Activated CD4-positive, alpha-beta T cell treated with anti-CD3 and anti-CD28 coated beads for 48 hours (primary cell): ENCODE measurements around the gene OSMR.
A peak's percentile ranks its signal among the peaks of the same experiment; 100 is the strongest.

Experiments
- DNase-seq: peaks from one replicate; pipeline ENCODE4 v3.0.0-alpha.2; 2020

The OSMR gene

DNA sequence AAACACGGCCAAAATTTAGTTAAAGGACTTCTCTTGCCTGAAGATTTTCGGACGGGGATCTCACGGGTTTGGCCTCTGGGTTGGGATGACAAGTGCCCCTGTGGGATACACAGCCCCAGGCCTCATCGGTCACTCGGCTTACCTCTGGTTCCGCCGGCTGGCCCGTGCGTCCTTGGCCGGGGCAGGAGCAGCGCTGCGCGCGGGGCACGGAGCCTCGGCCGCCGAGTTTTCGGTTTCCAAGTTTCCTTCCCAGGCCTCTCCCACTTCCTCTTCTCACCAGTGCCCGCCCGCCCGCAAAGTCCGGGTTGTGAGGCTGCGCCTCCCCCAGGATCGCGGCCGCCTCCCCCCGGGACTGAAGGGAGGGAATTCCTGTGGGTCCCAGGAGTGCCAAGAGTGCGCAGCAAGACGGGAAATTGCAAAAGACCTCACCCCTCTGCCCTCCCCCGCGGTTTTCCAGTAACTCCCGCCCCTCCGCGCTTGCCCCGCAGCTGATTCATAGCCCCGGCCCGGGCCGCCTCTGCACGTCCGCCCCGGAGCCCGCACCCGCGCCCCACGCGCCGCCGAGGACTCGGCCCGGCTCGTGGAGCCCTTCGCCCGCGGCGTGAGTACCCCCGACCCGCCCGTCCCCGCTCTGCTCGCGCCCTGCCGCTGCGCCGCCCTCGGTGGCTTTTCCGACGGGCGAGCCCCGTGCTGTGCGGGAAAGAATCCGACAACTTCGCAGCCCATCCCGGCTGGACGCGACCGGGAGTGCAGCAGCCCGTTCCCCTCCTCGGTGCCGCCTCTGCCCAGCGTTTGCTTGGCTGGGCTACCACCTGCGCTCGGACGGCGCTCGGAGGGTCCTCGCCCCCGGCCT is at the start of gene OSMR:
OSMR (plus strand) TSS at position 487 of the 853 bp plus-strand sequence. CDS start 23,033 bp downstream, outside the sequence.
- DNase-seq: peak; percentile 47

DNA sequence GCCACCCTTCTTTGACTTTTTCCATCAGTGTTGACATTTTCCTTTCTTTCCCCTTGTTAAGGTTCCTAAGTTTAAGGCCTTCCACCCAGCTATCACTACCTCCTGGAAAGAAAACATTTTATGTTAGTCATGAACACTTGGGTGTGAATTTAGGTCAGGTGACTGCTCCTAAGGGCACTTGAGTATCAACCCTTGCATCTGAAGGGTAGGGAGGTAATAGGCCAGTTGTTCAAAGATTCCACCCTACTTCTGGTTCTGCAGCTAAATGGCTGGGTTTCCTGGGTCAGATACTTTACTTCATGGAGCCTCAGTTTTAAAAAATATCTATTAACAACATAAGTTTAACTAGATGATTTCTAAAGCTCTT is 49.1 kb upstream of the OSMR start:
- no peak for DNase-seq

DNA sequence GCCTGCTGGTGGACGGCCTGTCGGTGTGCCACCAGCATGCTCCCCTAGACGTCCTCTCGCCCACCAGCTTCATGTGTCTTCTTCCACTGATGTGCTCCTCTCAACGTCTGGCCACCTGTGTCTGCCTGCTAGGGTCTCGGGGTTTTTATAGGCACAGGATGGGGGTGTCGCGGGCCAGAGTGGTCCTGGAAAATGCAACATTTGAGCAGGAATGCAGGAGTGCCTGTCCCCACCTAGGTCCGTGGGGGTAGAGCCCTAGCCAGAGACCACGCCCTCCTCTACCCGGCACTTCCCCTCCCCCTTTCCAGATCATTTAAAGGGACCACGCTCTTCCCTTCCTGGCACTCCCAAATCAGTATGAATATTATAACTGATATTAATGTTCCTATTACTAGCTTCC is 48.0 kb upstream of the OSMR start:
- no peak for DNase-seq

DNA sequence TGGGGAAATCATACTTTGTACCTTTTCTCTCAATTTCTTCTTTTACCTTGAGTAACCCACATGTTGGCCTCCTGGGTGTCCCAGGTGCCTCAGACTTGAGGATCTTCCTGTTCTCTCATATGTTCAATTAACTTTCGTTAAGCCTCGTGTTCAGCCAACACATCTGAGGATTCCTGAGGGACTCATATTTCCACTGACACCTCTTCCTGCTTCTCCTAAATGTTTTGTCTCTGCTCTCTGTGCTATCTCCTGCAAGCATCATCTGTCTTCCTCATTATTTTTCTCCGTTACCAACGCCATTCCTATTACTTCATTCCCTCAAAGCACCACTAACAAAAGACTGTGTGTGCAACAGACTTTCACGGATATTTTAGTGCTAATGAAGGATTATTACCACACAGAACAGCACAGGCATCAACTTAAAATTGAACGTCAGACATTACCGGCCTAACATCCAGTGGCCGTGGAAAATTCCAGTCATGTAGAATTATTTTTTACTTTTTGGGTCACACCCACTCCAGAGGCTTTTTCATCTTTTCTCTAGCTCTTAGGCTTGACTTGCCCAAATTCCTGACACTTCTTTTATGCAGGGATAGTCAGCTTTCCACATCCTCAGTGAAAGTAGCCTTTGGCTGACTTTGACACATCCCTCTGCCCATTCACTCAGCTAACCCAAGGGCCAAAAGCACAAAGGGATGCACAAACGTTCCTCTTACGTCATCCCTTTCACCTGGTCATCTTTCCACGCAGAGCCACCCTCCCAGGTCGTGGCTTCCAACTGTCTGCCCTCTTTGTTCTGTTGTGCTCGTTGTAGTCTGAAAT is 46.0 kb upstream of the OSMR start:
- DNase-seq: no peak

DNA sequence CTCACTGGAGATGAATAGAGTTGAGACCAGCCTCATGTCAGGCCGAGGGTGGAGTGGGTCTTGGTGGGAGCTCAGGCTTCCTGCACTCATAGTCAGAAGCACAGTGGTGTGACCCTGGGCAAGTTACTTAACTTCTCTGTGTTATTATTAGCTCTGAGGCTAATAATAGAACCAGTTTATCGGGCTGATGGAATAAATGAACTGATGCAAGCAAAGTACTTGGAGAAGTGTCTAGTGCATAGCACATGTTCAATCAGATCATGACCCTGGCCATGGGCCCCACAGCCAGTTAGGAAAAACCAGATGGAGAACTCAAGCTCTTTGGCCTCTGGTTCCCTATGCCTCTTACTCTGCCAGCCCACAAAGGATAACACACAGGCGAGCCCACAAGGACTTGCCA is 45.3 kb upstream of the OSMR start:
- no peak for DNase-seq

DNA sequence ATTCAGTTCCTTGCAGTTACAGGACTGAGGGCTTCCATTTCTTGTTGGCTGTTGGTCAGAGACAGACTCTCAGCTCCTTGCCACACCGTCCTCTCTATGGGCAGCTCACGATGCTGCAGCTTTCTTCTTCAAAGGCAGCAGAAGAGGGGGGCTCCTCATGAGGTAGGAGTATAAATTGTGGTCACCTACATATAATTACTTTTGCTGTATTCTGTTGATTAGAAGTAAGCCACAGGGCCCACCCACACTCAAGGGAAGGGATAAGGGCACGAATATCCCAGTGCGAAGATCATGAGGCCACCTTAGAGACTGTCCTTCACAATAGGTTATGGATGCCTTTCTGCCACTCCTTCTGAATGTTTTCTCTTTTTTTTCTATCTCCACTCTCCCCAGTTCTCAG is 43.7 kb upstream of the OSMR start:
- DNase-seq: no peak

DNA sequence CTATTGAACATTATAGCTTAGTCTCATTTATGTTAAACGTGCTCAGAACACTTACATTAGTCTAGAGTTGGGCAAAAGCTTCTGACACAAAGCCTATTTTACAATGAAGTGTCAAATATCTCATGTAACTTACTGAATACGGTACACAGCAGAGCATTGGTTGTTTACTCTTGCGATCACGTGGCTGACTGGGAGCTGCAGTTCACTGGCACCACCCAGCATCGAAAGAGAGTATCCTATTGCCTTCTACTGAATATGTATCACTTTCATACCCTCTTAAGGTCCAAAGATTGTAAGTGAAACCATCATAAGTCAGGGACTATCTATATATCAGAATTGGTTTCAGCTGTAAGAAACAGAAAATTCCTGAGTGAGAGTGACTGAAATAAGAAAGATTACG is 42.6 kb upstream of the OSMR start:
- DNase-seq: no peak

DNA sequence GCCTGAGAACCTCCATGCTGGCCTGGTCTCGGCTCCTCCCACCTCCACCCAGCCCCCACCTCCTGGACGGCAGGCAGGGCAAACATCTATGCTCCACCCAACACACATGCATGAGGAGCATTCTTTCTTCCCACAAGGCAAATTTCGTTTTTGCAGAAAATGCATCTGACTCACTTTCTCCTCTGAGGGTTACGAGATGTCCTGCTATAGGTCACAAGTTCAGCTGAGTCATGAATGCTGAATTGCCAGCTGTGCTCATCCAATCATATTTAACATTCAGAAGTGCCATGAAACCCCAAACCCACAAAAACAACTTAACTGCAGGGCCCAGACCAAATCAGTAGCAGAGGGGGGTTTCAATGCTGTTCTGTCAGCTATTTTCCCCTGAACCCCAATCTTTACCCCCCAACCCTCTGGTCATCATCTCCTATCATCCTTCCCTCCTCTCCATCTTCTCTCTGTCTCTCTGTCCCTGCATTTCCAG is 39.0 kb upstream of the OSMR start:
- peak; percentile 50 for DNase-seq

DNA sequence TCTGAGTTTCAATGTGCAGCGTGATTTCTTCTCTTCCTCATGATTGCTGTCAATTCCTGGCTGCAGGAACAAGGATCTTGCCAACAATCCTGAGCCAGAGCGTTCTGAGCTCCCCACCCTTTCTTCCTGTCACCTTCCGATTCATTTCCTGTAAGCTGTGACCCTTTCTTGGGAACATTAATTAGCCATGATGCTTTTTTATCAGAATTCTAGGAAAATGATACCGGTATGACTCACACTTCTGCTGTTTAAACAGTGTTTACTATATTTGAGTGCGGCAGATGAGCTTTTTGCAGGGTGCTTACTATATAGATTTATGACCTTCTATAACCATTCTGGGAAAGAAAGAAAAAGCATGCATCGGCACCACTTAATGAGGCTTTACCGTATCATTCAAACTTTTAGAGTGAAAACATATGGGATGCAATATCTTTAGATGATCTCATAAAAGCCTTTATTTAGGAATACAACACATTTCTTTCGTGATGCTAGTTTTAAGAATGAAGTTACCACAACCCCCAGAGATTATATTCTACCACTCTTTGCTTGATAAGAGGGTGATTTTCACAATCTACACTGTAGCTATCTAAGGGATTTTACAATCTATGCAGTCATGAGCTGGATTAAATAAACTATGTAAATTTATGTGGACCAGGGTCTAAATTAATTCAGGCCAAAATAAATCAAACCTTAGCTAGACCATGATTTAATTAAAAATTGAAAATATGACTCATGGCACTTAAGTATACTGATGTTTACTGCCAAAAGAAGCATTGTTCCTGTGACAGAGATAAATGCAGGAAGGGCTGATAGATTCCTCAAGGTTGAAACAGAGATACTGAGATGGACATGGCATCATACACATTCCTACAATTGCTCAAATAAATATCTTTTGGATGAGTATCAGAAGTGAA is 38.0 kb upstream of the OSMR start:
- DNase-seq: no peak

DNA sequence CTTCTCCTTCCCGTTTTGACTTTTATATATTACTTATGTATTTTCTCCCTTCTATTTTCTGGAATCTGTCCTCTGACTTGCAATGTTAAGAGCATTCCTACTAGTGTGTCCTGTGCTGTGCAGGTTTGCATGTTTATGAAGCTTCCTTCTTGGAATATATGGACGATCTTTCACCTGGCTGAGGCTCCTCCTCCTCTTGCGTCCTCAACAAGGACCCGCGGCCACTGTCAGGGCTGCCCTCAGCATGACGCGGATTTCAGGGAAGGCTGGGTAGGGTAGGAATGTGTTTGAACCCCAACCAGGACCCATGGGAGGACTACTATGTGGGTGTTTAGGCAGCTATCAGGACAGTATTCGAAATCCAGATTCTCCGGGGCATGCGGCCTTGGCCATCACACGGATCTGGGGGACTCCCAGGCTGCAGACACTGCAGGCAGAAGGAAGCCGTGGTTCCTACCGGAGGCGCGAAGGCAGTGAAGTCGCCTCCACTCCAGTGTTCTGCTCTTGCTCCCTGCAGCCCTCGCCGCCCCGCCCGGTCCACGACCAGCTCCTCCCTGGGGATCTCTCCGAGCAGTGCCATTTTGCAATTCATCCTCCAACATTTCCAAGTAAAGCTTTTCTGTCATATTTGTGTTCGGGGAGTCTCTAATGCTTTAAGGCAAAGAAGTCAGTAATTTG is 37.0 kb upstream of the OSMR start:
- DNase-seq: no peak

DNA sequence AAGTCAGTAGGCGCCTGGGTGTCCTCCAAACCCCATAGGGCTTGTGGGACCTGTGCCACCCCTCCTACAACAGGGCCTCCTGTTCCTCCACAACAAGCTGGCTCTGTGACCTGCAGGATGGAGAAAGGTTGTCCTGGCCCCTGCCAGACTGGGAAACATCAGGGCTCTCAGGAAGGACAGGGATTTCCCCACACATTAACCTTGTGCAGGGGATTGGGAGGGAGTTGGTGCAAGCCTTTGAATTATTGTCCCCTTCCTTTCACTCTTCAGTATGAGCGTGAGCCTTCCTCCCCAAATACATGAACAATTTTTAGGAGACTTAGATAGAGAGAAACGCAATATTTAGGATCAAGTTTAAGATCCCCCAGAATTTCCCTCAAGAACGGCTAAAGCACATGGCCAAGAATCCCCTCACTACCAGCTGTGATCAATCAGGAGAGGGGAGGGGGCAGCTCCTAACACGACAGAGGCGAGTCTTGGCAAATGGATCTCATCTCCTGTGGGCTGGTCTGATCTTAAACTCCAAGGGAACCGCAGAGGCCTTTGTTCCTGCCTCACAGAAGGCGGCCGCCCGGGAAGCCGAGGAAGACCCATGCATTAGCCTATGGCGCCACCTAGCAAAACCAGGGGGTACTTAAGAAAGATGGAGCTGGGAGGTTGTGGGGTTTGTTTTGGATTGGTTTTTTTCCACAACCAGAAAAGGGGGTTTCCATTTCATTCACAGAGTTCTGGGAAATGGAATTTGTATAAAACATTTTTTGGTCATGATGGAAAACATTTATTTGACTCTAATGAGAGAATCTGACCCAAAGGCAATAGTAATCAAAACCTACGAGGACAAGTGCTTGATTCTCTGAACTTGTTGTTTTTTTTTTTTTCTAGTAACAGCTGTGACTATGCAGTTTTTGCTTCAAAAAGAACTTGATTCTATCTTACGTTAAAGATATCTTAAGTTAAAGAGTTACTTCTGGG is 36.1 kb upstream of the OSMR start:
- peak; percentile 78 for DNase-seq

DNA sequence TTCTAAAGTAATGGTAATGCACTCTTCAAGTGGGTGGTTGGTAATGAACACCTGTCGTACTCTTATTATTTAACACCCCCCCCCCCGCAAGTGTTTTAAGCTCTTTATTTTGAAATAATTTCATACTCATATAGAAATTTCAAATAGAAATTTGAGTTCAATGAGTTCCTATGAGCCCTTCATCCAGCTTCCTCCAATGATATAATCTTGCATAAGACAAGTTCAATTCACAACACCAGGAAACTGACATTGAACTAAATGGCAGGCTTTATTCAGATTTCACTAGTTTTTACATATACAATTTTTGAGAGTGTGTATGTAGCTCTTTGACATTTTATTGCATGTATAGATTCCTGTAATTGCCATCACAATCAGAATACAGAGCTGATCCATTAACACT is 30.9 kb upstream of the OSMR start:
- DNase-seq: no peak

DNA sequence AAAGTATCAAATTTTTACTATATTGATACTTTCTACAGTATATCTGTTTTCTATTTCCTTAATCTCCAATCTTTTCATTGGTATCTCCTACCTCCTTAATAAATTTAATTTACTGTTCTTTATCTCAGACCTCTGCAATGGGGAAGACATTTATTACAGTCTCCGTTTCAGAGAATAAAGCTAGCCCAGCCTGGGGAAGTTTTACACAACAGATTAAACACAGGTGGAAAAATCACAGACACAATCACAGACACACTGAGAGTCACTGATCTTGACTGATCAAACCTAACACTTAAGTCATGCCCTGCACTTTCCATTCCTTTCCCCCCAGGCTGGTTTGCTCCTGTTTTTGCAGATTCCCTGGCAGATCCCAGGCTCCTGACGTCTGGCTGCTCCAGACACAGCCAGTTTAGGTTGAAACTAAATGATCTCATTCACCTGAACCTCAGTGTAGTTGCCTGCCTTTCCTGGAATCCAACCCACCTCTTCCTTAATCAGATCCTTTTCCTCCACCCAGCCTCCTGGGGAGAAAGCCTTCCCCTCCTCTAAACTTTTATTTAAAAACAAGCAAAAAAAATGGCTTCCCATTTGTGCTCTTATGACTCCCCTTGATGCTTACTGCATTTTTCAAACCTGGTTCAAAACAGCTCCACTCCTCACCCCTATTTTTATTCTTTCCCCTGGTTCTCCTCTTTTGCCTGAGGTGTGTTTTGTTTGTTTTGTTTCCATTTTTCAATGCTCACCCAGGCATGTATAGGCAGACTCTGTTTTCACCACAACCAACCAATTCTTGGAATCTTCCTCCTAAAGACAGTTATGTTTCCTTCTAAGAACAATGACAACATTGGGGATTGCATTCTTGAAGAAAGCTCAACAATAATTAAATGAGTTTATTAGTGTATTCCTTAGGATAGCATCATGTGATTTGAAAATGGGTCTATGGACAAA is 29.5 kb upstream of the OSMR start:
- no peak for DNase-seq

DNA sequence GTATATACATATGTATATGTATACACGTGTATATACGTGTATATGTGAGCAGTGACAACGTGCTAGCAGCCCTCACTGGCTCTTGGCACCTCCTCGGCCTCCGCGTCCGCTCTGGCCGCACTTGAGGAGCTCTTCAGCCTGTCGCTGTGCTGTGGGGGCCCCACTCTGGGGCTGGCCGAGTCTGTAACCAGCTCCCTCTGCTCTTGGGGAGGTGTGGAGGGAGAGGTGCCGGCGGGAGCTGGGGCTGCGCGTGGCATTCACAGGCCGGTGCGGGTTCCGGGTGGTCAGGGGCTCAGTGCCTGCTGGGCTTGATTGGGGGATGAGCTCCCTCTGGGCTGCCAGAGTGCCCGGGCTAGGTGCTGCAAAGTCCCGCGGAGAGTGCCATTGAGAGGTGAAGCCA is 24.1 kb upstream of the OSMR start:
- no peak for DNase-seq

DNA sequence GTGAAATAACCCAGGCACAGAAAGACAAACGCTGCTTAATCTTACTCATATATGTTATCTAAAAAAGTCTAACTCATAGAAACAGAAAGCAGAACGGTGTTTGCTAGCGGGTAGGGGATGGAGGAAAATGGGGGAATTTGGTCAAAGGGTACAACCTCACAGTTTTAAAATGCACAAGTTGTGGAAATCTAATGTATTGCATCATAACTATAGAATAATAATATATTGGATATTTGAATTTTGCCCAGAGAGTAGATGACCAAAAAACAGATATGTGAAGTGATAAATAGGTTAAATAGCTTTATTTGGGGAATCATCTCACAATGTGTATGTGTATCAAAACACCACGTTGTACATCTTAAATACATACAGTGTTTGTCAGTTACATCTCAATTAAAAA is 22.3 kb upstream of the OSMR start:
- no peak for DNase-seq

DNA sequence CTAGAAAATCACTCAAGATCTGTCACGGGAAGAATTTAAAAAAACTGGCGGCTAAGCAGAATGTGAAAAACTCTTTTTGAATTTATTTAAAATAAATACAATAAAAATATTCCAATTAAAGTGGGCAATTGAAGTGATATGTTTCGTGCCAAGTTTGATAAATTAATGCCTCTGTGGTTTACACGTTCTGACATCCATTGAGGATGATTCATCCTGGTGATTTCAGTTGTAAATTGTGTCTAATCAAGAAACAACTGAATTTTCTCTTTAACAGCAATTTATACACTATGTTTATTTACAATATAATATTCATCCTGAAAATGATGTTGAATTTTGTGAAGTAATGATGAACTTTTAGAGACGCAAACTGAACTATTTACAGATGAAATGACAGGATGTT is 21.0 kb upstream of the OSMR start:
- DNase-seq: no peak

DNA sequence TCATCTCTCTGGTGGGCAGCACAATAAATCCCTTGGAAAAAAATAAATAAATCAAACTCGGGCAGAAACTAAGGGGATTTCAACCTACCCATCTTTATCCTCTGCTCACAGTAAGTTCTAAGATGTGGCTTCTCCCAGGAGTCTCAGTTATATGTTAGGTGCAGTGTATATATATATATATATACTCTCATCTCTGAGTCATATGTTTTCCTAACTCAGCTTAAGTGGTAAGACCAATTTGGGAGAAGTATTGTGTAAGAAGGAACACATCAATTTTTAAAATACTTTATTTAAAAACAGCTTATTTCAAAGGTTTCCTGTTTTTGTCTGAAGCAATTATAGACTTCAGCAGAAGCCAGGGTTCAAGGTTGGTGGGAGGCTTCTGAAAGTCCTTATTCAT is 20.3 kb upstream of the OSMR start:
- DNase-seq: no peak

DNA sequence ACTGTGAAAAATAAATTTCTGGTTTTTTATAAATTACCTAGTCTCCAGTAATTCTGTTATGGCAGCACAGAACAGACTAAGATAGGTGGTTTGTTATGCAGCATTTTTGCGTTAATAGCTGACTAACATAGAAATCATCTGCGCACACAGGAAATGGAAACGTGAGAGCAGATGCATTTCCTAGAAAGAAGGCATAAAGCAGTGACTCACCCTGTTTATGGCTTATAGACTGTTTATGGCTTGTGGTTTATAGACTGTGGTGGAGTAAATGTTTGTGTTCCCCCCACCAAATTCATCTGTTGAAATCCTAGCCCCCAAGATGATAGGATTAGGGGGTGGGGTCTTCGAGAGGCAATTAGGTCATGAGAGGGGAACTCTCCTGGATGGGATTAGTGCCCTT is 18.3 kb upstream of the OSMR start:
- no peak for DNase-seq

DNA sequence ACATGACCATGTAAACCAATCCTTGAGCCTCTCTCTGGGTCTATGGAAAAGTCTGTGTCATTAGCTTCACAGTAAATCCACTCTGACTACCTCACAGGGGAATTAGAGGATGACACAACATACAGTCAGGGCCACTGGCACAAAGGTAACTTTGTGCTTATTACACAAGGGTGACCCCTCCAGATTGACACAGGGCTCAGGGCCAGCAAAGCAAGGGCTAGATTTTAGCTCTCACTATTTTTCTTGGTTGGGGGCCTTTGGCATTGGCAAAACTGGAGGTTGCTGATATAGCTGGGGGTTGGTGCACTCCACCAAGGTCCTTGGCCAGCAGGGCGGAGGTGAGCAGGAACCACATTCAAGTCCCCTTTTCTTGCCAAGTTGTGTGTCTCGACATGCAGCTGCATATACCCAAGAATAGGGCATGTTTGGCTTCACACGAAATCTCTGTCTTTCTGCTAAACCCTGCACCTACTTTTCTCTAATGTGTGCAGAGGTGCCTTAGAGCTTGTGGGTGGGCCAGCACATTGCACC is 15.2 kb upstream of the OSMR start:
- DNase-seq: no peak

DNA sequence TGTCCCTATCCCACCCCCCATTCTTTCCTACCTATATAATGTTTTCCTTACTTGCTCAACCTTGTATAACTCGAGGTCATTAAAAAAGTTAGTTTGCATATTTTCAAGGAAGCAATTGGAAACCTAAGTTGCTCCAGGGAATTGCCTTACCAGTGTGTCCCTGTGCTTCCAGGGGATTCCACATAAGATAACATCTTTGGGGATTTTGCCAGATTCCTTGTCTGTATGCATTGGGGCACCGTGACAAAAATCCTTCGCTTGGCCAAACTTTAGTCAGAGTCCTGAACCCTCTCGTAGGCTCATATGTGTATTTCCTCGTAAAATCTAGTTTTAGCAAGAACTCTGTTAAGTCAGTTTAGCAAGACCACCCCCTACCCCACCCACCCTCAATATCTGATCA is 14.7 kb upstream of the OSMR start:
- DNase-seq: no peak
